Retinal pigment epithelial cell (primary cell): ENCODE measurements around the gene ANTXR2.
"Not testable (repeated sequence)": the region's sequence is repeated elsewhere in the genome, so short reads cannot be mapped to it uniquely, and the experiment has no call there.

Experiments used
- DNase-seq: peaks from one replicate; pipeline ENCODE4 v3.0.0-alpha.2; 2010; ENCODE audit warnings: low read depth
- H3K4me3 ChIP-seq: 2 replicates; pipeline ENCODE4 v1.5.1; 2011; ENCODE audit warnings: mild to moderate bottlenecking, low read length, control low read depth, moderate library complexity
- CTCF ChIP-seq: conservative IDR thresholded peaks from 2 replicates; pipeline ENCODE4 v1.5.1; 2011; ENCODE audit warnings: low read depth, low read length, control low read depth, inconsistent platforms

ANTXR2 gene

GRCh38 chr4:79993476-79993875 is 79.6 kb downstream of the ANTXR2 start:
- no peak for DNase-seq
- no peak overlapping the region for H3K4me3 ChIP-seq
- no peak for TF ChIP-seq CTCF

GRCh38 chr4:79991601-79992000 is 81.4 kb downstream of the ANTXR2 start:
- no peak for DNase-seq
- TF ChIP-seq CTCF, result no peak
- no peak overlapping the region for H3K4me3 ChIP-seq

GRCh38 chr4:79991100-79991499 is 81.9 kb downstream of the ANTXR2 start:
- DNase-seq, H3K4me3 ChIP-seq: not testable (repeated sequence)

GRCh38 chr4:79987401-79987800 is 85.6 kb downstream of the ANTXR2 start:
- no peak for DNase-seq
- no peak for TF ChIP-seq CTCF
- no peak overlapping the region for H3K4me3 ChIP-seq

- no peak for DNase-seq
- TF ChIP-seq CTCF, result no peak
- no peak overlapping the region for H3K4me3 ChIP-seq
These were observed 89.6 kb downstream of the ANTXR2 start for GRCh38 chr4:79983431-79983830.

GRCh38 chr4:79982601-79983322 is 90.3 kb downstream of the ANTXR2 start:
- H3K4me3 ChIP-seq, result no peak overlapping the region
- no peak for DNase-seq
- TF ChIP-seq CTCF, result no peak

GRCh38 chr4:79980448-79980847 is 92.6 kb downstream of the ANTXR2 start:
- TF ChIP-seq CTCF, result no peak
- DNase-seq, result no peak
- no peak overlapping the region for H3K4me3 ChIP-seq
